HG03432 (cell line): ENCODE measurements around the gene CTDSP2.
"Not testable (repeated sequence)": the region's sequence is repeated elsewhere in the genome, so short reads cannot be mapped to it uniquely, and the experiment has no call there.

Experiments
- ATAC-seq: cut with Tn5 transposase; IDR thresholded peaks from one replicate; pipeline ENCODE4 v1.9.1; 2021; ENCODE audit warnings: mild to moderate bottlenecking, moderate library complexity; ENCODE audit not compliant: unreplicated experiment

Gene CTDSP2, protein sequence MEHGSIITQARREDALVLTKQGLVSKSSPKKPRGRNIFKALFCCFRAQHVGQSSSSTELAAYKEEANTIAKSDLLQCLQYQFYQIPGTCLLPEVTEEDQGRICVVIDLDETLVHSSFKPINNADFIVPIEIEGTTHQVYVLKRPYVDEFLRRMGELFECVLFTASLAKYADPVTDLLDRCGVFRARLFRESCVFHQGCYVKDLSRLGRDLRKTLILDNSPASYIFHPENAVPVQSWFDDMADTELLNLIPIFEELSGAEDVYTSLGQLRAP

DNA sequence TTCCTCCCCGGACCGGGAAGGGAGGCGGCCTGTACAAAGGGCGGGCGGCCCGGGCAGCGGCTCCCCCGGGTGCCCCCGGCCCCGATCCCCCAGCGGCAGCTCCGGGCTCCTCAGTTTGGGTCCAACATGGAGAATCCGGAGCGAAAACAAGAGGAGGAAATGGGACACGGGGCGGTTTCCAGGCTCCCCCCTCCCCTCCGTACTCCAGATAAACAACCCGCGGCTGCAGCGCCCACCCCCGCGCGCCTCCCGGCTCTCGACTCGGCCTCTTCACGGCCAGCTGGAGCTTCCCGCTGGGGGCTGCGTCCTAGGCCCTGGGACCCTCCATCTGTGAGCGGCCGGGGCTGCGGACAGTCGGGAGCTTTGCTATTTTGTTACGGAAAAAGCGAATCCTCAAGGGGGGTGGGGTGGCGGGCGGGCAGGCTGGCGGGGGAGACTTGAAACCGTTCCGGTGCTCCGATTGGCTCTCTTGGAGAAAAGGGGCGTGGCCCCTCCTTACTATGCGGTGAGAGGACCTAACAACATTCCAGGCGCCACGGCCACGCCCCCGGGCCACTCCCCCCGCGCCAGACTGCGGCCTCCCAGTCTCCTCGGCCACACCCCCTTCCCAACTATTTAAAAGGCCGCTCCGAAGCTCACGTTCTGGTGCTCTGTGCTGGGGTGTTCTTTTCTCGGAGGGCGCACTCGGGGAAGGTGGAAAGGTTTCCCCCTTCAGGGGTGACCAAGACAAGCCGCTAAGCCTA is at the start of gene CTDSP2:
TSS of gene CTDSP2 (minus strand) at position 153 of the 743 bp plus-strand sequence. CDS start 294 bp downstream, outside the sequence.
- ATAC-seq, result peak; percentile 51

DNA sequence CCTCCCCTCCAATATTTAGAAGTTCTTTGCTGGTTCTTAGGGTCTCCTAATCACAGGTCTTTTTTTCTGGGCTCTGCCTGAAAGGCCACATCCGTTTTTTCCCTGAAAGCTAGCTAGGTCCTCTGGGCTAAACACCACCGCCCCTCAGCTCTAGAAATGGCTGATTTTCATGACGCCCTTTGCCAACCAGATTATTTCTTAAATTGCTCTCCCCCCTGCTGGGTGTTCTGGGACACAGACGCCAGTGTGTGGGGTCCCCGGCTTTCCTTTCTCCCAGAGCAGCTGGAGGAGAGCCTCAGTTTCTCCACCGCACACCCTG is 49.5 kb upstream of the CTDSP2 start:
- ATAC-seq, result no peak

DNA sequence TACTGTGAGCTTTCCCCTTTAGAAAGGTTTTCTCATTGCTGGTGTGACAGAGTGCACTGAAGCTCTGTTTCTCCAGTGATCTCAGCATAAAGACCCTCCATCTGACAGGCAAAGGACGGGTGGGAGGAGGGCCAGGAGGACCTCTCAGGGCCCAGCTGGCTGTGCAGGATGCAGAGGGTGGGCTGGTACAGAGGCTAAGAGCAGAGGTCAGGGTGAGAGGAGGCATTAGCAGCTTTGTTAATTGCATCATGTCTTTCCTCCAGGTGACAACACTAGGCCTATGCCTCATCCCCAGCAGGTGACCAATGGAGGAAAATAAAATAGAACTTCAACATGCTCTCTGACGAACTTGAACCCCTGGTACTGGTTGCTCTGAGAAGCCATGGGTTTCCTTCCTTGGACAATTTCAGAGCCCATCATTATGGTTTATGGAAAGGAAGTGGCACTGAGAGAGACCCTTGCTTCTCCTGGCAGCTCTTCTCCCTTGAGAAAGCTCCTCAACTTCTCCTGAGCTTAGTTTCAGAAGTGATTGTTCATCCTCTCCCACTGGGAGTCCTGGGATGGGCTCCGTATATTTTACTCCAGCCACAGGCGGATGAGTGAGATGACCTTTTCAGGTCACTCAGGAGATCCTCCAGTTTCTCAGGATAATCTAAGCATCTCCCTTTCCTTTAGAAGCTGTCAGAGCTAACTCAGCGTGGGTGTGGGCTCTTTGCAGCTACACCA is 49.0 kb upstream of the CTDSP2 start:
- ATAC-seq, result no peak

DNA sequence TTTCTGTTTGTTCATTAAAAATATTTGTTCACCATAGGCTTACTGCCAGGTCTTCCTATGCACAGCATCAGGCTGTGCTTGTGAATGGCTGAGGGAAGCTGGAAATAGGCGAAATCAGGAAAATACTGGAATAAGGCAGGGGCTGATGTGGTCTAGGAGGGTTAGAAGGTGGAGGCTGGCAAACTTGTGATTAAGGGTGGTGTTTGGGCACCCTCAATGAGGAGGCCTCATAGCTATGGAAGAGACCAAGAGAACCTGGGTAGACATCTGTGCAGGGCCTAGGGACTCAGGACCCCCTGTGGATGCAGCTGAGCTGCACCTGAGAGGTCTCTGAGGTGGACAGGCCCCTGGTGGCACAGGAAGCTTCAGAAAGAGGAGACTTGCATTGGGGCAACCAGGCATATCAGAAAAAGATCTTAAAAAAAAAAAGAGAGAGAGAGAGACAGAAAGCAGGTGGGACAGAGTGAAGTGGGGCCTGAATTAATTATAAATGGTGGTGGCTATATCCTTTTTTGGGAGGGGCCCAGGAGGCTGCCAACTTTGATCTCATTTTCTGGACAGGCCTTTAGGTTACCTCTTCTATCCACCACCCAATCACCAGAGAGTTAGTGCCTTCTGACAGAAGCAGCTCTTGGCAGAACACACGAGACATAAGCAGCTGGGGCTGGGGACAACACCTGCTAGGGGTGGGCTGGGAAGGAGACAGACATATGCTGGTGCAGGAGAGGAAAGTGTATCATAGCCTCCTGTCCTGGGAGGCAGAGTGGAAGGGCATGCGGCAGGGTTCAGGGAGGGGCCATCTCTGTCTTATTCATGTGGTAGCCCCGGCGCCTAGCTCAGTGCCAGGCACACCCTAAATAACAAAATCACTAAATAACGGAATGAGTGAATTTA is 48.1 kb upstream of the CTDSP2 start:
- ATAC-seq, result no peak

DNA sequence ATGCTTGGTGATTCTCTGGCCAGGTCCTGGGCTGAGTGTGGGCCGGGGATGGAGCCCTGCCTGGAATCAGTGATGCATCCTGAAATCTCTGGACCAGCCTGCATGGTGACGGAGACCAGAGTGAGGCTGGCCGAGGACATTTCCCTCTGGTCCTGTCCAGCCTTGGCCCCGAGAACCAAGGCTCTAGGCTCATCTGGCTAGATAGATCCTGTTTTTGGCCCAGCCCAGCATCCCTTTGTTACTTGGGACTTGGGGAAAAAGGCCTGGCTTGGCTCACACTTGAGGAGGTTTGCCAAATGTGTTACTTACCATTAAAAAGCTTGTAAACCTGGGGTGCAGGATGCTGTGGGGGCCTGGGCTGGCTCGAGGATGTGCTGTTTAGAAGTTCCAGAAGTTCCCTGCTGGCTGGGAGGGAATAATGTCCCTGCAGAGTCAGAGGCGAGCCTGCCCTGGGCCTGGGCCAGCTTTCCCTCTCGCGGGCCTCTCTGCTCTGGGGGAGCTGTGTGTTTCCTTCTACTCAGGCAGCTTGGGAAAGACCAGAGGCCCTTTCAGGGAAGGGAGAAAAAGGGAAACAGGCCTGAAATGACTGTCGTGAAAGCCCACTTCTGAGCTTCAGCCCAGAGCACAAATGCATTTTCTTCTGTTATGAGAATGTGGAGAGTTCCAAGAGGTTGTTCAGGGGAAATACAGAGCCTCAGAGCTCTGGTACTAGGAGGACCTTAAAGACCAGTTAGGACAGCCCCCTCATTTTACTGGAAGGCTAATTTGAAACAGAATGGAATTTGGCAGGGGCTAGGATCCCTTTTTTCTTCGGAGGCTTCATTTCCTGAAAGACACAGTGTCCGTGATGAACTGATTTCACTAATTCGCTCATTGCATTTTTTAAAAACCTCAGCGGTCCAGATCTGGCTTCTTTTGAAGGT is 47.2 kb upstream of the CTDSP2 start:
- no peak for ATAC-seq

DNA sequence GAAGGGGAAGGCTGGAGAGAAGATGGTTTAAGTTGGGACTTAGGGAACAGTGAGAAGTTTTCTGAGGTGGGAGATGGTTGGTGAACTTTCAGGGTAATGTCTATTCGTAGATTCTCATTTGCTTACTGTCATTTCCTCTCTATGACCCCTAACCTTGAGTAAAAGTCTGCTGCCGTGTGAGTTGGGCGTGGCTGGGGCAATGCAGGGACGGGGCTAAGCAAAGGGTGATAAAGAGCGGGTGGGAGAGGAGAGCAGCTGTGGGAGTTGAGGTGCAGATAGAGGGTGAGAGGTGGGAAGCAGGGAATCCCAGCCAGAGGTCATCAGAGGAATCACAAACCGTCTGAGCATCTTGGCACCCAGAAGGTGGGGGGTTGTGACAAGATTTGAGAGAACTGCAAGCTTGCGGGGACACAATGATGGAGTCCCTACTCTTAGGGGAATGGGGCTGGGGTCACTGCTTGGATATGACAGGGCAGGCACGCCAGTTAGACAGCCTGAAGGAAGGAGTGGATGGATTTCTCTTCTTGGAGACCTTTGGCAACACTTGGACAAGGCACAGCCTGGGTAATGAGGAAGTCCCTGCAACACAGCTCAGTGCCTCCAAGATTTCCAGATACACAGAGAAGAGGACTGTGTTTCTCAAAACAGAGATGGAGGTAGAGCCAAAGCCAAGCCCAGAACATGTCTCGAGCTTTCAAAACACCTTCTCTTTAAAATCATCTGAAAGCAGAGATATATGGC is 45.9 kb upstream of the CTDSP2 start:
- no peak for ATAC-seq

DNA sequence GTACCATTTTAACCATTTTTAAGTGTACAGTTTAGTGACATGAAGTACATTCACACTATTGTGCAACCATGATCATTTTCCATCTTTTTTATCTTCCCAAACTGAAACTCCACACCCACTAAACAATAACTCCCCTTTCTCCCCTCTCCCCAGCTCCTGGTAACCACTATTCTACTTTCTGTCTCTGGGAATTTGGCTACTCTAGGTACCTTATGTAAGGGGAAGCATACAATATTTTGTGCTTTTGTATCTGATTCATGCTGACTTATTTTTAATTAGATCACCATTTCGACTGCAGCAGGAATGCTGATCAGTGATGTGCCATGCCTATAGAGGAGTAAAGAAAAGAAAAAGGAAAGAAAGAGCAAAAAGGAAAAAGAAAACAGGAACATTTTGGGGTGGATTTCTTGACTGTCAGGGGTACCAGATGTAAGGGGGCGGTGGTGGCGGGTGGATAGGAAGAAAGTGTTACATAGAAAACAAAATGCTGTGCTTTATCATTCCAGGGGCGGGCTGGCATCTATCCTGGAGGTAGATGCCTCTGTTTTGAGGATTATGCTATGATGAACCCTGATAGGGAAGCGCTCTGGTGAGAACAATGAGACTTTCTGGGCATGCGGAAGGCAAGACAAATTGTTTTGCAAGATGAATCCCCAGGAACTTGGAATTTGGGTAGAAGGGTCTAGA is 45.2 kb upstream of the CTDSP2 start:
- ATAC-seq, result no peak

DNA sequence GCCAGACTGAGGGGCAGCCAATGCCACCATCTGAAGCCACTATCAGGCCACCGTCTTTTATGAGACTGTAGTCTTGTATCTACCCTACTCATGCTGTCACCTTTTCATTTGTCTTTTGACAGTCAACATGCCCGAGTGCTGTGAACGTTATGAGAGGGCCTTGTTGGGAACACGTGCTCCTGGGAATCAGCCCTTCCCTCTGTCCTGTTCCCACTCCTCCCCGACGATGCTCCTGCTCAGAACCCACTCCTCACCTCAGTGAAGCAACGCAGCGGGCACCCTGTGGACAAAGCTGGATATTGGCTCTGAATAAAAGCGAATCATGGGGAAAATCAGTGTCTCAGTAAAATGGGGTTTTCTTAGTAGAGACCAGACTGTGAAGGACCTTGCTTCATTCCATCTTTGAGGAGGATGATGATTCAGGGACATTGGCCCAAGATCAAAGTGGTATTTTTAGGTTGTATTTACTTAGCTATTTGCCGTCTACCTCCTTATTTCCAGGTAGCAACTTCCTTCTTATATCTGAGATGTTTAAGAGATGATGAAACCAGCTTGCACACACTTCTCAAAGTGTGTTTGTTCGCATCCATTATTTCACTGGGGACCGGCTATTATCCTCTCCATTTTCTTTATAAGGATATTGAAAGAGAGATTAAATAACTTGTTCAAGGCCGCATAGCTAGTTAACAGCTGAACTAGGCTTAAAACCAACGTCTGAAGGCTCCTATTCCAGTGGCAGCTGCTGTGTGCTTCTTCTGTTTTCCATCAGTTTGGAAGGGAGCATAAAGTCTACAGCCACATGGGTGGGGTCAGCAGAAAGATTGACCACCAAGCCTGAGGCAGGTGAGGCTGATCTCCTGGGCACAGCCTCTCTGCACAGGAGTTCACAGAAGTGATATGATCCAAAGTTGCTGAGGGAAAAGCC is 43.9 kb upstream of the CTDSP2 start:
- ATAC-seq, result no peak

DNA sequence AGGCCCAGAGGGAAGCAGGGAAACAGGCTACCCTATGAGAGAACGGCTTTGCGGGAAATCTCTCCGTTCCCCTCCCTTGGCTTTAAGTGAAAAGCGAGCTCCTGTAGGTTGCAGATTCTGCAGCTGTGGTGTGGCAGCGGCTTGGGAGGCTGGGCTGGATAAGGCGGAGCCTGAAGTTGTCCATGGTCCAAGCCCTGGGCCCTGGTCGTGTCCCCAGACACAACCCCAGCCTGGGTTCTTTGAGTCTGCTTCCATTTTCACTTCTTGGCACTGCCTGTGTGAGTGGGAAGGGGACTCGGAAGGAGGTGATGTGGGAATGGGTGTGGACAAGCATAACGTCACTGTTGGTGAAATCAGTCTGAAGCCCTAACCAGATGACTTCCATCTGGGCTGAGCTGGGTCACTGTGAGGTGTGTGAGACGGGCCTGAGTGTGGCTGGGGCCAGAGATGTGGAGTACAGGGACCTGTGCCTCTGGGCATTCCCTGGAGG is 43.0 kb upstream of the CTDSP2 start:
- ATAC-seq, result no peak

DNA sequence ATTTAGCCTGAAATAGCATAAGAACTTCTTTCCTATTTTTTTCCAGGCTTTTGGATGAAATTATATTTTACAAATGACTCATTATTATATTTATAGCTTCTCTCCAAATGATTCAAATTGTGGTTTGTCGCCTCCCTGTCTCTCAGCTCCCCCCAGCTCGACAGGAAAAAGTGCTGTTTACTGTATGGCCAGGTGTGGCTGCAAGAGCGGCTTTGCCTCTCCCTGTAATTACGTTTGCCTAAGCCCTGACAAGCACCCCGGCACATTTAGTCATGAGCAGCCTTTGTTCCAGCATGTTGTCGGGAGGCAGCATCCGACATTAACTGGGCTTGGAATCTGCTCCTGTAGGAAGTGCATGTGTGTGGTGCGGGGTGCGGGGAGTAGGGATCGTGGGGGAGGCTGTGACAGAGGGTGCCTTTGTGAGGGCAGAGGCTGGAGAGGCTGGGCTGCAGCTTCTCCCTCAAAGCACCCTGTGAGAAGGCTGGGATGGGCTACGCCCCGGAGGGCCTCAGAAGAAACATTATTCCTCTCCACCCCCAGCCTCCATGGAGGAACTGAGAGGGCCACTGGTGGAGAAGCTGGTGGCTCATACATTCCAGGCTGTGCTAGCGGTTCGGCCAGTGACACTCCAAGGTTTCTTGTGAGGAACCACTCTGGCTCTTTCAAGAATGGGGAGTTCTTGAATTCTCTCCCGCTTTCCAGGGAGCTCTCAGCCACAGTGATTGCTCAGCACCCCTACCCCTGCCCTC is 42.1 kb upstream of the CTDSP2 start:
- no peak for ATAC-seq

DNA sequence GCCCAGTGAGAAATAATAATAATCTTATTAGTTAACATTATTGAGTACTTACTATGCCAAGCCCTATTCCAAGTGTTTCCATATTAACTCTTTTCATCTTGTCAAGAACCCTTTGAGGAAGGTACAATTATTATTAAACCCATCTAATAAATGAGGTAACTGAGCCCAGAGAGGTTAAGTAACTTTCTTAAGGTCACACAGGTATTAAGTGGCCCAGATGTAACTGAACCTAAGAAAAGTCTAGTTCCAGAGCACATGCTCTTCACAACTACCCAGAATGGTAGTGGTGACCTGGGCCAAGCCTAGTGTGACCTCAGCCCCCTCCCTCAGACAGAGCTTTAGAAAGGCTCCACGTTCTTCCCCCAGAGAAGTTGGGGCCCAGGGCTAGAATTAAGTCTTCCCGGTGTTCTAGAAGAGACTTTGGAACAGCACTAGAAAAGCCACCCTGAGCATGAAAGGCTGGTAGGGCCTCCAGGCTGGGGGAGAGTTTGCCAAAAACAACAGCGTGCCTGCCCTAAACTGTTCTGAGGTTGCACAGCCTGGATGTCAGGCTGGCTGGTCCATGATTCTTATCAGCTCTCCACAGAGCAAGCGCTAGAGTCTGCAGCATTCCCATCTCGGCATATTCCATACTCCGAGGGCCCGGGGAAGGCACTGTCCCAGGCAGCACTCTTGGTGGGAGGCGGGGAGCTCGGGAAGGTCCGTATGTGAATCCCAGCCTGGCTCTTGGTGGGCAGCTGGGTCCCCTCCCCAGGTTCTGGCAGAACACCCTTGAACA is 41.3 kb upstream of the CTDSP2 start:
- no peak for ATAC-seq

DNA sequence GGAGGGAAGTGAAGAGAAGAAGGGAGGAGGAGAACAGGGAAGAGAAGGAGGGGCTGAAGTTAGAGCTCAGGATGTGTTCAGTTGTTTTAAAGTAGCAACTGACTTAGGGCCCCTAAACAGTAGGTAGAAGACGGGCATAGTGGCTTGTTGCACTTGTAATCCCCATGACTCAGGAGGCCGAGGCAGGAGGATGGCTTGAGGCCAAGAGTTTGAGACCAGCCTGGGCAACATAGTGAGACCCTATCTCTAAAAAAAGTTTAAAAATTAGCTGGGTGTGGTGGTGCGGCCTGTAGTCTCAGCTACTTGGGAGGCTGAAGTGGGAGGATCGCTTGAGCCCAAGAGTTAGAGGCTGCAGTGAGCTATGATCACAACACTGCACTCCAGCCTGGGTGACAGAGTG is 40.4 kb upstream of the CTDSP2 start:
- not testable (repeated sequence) for ATAC-seq

DNA sequence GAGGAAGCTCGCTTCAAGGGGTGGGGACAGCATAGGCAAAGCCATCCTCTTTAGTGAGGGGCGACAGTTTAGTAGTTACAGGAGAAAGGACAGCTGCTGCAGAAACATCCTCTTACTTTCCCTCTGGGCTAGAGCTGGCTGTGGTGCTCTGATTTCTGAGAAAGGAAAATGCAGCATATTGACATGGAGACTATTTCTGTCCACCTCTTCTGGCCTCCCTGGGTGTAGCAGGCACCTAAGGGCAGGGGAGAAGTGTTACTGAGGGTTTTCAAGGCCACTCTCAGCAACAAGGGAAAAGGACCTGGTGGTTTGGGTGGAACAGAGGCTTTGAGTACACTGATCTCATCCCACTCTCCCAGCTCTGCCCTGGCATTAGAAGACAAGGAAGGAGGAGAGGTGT is 40.0 kb upstream of the CTDSP2 start:
- ATAC-seq, result no peak

DNA sequence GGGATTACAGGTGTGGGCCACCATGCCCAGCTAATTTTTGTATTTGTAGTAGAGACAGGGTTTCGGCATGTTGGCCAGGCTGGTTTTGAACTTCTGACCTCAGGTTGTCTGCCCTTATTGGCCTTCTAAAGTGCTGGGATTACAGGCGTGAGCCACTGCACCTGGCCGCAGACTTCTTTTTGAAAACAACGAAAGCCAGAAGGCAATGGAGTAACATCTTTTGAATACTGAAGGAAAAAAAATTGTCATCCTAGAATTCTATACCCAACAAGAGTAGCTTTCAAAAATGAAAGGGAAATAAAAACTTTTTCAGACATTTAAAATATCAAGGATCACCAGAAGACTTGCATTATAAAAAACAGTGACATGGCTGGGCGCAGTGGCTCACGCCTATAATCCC is 38.7 kb upstream of the CTDSP2 start:
- ATAC-seq, result no peak

DNA sequence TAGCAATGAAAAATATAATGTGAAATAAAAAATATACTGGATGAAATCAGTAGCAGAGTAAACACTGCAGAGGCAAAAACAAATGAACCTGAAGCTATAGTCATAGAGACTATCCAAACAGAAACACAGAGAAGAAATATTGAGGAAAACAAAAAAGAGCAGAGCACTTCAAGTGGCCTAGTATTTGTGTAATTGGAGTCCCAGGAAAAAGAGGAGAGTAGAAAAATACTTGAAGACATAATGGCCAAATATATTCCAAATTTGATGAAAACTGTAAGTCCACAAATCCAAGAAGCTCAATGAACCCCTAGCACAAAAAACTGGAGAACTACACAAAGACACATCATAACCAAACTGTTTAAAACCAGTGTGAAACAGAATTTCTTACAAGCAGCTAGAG is 37.2 kb upstream of the CTDSP2 start:
- no peak for ATAC-seq

DNA sequence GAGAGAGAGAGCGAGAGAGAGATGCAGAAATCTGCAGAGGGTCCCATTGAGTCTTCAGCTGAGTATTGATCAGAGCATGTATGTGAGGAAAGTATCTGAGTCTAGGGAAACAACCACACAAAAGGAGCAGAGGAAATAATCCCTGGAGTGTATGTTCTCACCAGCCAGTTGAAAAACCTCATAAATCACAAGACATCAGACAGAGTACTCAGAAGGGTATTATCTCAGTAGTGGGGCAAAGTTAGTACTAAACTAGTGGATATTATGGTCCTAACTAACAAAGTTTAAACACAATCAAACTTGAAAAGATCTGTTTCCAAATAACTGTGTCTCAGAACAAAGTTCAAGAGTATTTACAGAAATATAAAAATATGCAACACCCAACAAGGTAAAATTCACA is 36.5 kb upstream of the CTDSP2 start:
- no peak for ATAC-seq
